Upper lobe of right lung (tissue), 1 donor: ENCODE measurements around the gene FEM1B. TPM values are rescaled to one million over a fixed set of nuclear protein-coding genes. Genes with fewer than 3 reads are reported as not detected.

Source experiments
- ATAC-seq: fragments of 200-7000 bp; cut with Tn5 transposase; one replicate; pipeline ENCODE4 v1.9.1; 2020; ENCODE audit warnings: mild to moderate bottlenecking, moderate library complexity
- DNase-seq: peaks from one replicate; pipeline ENCODE4 v3.0.0-alpha.2; 2020
- H3K27ac ChIP-seq: fragments of 200-600 bp; one replicate; pipeline ENCODE4 v1.8.0; 2022
- H3K27me3 ChIP-seq: fragments of 200-600 bp; one replicate; pipeline ENCODE4 v1.8.0; 2022; ENCODE audit warnings: mild to moderate bottlenecking
- H3K36me3 ChIP-seq: fragments of 200-600 bp; one replicate; pipeline ENCODE4 v1.8.0; 2022
- H3K4me1 ChIP-seq: fragments of 200-600 bp; one replicate; pipeline ENCODE4 v1.8.0; 2022
- H3K4me3 ChIP-seq: fragments of 200-600 bp; one replicate; pipeline ENCODE4 v1.8.0; 2022; ENCODE audit warnings: mild to moderate bottlenecking
- H3K9me3 ChIP-seq: fragments of 200-600 bp; one replicate; pipeline ENCODE4 v1.8.0; 2022
- CTCF ChIP-seq: fragments of 200-600 bp; IDR thresholded peaks from one replicate; pipeline ENCODE4 v1.8.0; 2022; ENCODE audit warnings: antibody characterized with exemption
- intact Hi-C: fragments of 100-400 bp; cut with DNase I; formaldehyde crosslinking; loops from one replicate; pipeline ENCODE4 v1.11.0; 2022
- long read RNA-seq: library from polyadenylated mRNA; unstranded; transcript quantifications from one replicate; pipeline ENCODE4 v2.0.0, GENCODE V29; 2021
- total RNA-seq: library from RNA; stranded (reverse); fragmentation: NEBNext Ultra II Directional; extraction: Animal tissue kit (Norgen Biotek cat#: 25700); gene quantifications from one replicate; pipeline ENCODE4 v1.2.1, GENCODE V29; 2021
- donor health status: DM: no; HTN: yes; CAD: no; lungs with severe emphysema.

FEM1B gene
- total RNA-seq = 42.3 TPM
- long read RNA-seq, full-length matches to known transcripts = 43 of 48 reads
- long read RNA-seq, partial matches to known transcripts = 4 of 48 reads
- long read RNA-seq, other reads (novel, unspliced or antisense) = 1 of 48 reads

- peak; percentile 94 for ATAC-seq
- Histone ChIP-seq H3K27me3 (no peaks in the 10 kb centered on the region), H3K9me3 (no peaks in the 10 kb centered on the region), H3K27ac (peak within 1 kb of the TSS; percentile 99), H3K4me3 (peak within 1 kb of the TSS; percentile 95), H3K4me1 (peaks cover 64% of the 10 kb centered on the region), H3K36me3 (no peaks in the 10 kb centered on the region)
- peak; percentile 96 for DNase-seq
- intact Hi-C loops = no loop called here
- peak; percentile 45 for TF ChIP-seq CTCF
Observed at GRCh38 chr15:68277603-68278344, at the start of gene FEM1B. FEM1B (plus strand) TSS chr15:68277745; CDS start chr15:68278418, 673 bp downstream.

GRCh38 chr15:68228143-68228970 is 49.2 kb upstream of the FEM1B start:
- no peak for TF ChIP-seq CTCF
- DNase-seq = no peak
- H3K4me3 ChIP-seq = peak overlapping the region; percentile 90
- no peak overlapping the region for H3K27ac ChIP-seq
- no peaks in the 10 kb centered on the region for H3K36me3 ChIP-seq
- no peak for ATAC-seq
- H3K27me3 ChIP-seq = no peaks in the 10 kb centered on the region
- intact Hi-C loops = no loop called here
- peaks cover 23% of the 10 kb centered on the region for H3K4me1 ChIP-seq
- no peaks in the 10 kb centered on the region for H3K9me3 ChIP-seq

- no peak for TF ChIP-seq CTCF
- no peak for ATAC-seq
- Histone ChIP-seq H3K27me3 (no peaks in the 10 kb centered on the region), H3K27ac (peak overlapping the region; percentile 83), H3K36me3 (no peaks in the 10 kb centered on the region), H3K9me3 (no peaks in the 10 kb centered on the region), H3K4me3 (peak overlapping the region; percentile 90), H3K4me1 (peaks cover 23% of the 10 kb centered on the region)
- DNase-seq = no peak
- intact Hi-C loops = no loop called here
Observed at GRCh38 chr15:68228971-68229385, 48.6 kb upstream of the FEM1B start.

GRCh38 chr15:68229386-68230156 is 48.0 kb upstream of the FEM1B start, which contains the start of gene CLN6:
CLN6 (minus strand) TSS chr15:68229728; CDS start chr15:68229584, 144 bp downstream.
- intact Hi-C loops = no loop called here
- DNase-seq (peak; percentile 94), ATAC-seq (peak; percentile 96)
- TF ChIP-seq CTCF = no peak
- Histone ChIP-seq H3K4me3 (peak within 1 kb of the TSS; percentile 90), H3K4me1 (peaks cover 23% of the 10 kb centered on the region), H3K27ac (peak within 1 kb of the TSS; percentile 83), H3K27me3 (no peaks in the 10 kb centered on the region), H3K9me3 (no peaks in the 10 kb centered on the region), H3K36me3 (no peaks in the 10 kb centered on the region)
